MCF 10A (cell line): Measurements from ENCODE around the gene DYNLT4. TPM values are rescaled to one million over a fixed set of nuclear protein-coding genes. Genes with fewer than 3 reads are reported as not detected.

Source experiments
- BruUV-seq: library from RNA; stranded (reverse); fragments of 400-500 nt; replicated peaks from 2 replicates; lab custom pipeline; 2021; lab: Mats Ljungman, UMichigan
- CTCF ChIA-PET: fragments of 300-600 bp; sonication (Branson Sonifier 250); formaldehyde crosslinking; extraction: SDS; loops from one replicate; lab custom pipeline; 2021; ENCODE audit warnings: antibody characterized with exemption, inconsistent platforms; lab: Yijun Ruan, JAX
- POLR2A ChIA-PET: fragments of 300-600, 350-650 bp; sonication (Branson Sonifier 250); formaldehyde crosslinking; extraction: SDS; loops from one replicate; lab custom pipeline; 2020; ENCODE audit warnings: antibody characterized with exemption, inconsistent platforms; lab: Yijun Ruan, JAX
- DNase-seq: peaks from one replicate; pipeline ENCODE4 v3.0.0-alpha.2; 2018; ENCODE audit not compliant: unreplicated experiment
- H3K27ac Mint-ChIP-seq: one replicate; pipeline ENCODE4 v1.8.0; 2022; ENCODE audit warnings: mild to moderate bottlenecking, low read depth, mixed read lengths; ENCODE audit not compliant: unreplicated experiment
- H3K27me3 Mint-ChIP-seq: one replicate; pipeline ENCODE4 v1.8.0; 2022; ENCODE audit warnings: mixed read lengths; ENCODE audit not compliant: insufficient read depth, unreplicated experiment
- H3K36me3 Mint-ChIP-seq: one replicate; pipeline ENCODE4 v1.8.0; 2022; ENCODE audit warnings: mild to moderate bottlenecking, moderate library complexity, mixed read lengths; ENCODE audit not compliant: insufficient read depth, unreplicated experiment
- H3K4me1 Mint-ChIP-seq: one replicate; pipeline ENCODE4 v1.8.0; 2022; ENCODE audit warnings: mixed read lengths; ENCODE audit not compliant: insufficient read depth, unreplicated experiment
- H3K4me3 Mint-ChIP-seq: one replicate; pipeline ENCODE4 v1.8.0; 2022; ENCODE audit warnings: mild to moderate bottlenecking, moderate library complexity, mixed read lengths; ENCODE audit not compliant: unreplicated experiment
- H3K9me3 Mint-ChIP-seq: one replicate; pipeline ENCODE4 v1.8.0; 2022; ENCODE audit warnings: mixed read lengths; ENCODE audit not compliant: unreplicated experiment
- CTCF ChIP-seq: fragments of 200-600 bp; IDR thresholded peaks from one replicate; pipeline ENCODE4 v1.8.0; 2022; ENCODE audit warnings: antibody characterized with exemption, mild to moderate bottlenecking; ENCODE audit not compliant: unreplicated experiment
- intact Hi-C: fragments of 100-400 bp; cut with micrococcal nuclease; formaldehyde crosslinking; loops from 2 replicates; pipeline ENCODE4 v1.14.1; 2022
- total RNA-seq: library from RNA; stranded (reverse); gene quantifications from 2 replicates; pipeline ENCODE4 v1.2.3, GENCODE V29; 2022

The DYNLT4 gene
- total RNA-seq, 1 experiment from 2014 or later = not detected

GRCh38 chr1:44853201-44853600 is 46.0 kb upstream of the DYNLT4 start:
- no peak for TF ChIP-seq CTCF
- ChIA-PET POLR2A (interaction anchor here (0.7 to 1.2 kb wide), 2 partner anchors 9 to 226 kb away, joined by 3 to 4 read pairs; no protein-coding TSS in a partner anchor), CTCF (interaction anchor here (0.6 to 1.4 kb wide), 3 partner anchors 17 to 1565 kb away, joined by 3 to 8 read pairs (median 3); no protein-coding TSS in a partner anchor)
- Mint-ChIP-seq H3K4me1 (no peaks in the 10 kb centered on the region), H3K9me3 (no peaks in the 10 kb centered on the region), H3K27ac (no peak overlapping the region), H3K27me3 (no peaks in the 10 kb centered on the region), H3K4me3 (no peak overlapping the region), H3K36me3 (peaks cover 34% of the 10 kb centered on the region)
- DNase-seq = no peak
- no TSS peak for BruUV-seq
- intact Hi-C loops = no loop called here

GRCh38 chr1:44851308-44851707 is 44.2 kb upstream of the DYNLT4 start:
- H3K4me3 Mint-ChIP-seq = no peak overlapping the region
- CTCF ChIA-PET = no interaction called here
- intact Hi-C loops = no loop called here
- no peaks in the 10 kb centered on the region for H3K27me3 Mint-ChIP-seq
- no TSS peak for BruUV-seq
- H3K9me3 Mint-ChIP-seq = no peaks in the 10 kb centered on the region
- DNase-seq = no peak
- peaks cover 24% of the 10 kb centered on the region for H3K36me3 Mint-ChIP-seq
- TF ChIP-seq CTCF = no peak
- no peaks in the 10 kb centered on the region for H3K4me1 Mint-ChIP-seq
- POLR2A ChIA-PET = interaction anchor here (0.6 kb wide), 1 partner anchor 19 kb away, joined by 3 read pairs; no protein-coding TSS in a partner anchor
- H3K27ac Mint-ChIP-seq = no peak overlapping the region

GRCh38 chr1:44849575-44850132 is 42.5 kb upstream of the DYNLT4 start:
- POLR2A ChIA-PET = no interaction called here
- CTCF ChIA-PET = no interaction called here
- BruUV-seq = no TSS peak
- no peaks in the 10 kb centered on the region for H3K9me3 Mint-ChIP-seq
- TF ChIP-seq CTCF = no peak
- no peak overlapping the region for H3K27ac Mint-ChIP-seq
- no peaks in the 10 kb centered on the region for H3K4me1 Mint-ChIP-seq
- H3K4me3 Mint-ChIP-seq = no peak overlapping the region
- no peak for DNase-seq
- intact Hi-C loops = no loop called here
- no peaks in the 10 kb centered on the region for H3K27me3 Mint-ChIP-seq
- peaks cover 18% of the 10 kb centered on the region for H3K36me3 Mint-ChIP-seq

GRCh38 chr1:44848456-44849181 is 41.5 kb upstream of the DYNLT4 start:
- Mint-ChIP-seq H3K27ac (no peak overlapping the region), H3K36me3 (peaks cover 13% of the 10 kb centered on the region), H3K9me3 (no peaks in the 10 kb centered on the region), H3K4me1 (no peaks in the 10 kb centered on the region), H3K4me3 (no peak overlapping the region), H3K27me3 (no peaks in the 10 kb centered on the region)
- BruUV-seq = no TSS peak
- CTCF ChIA-PET = interaction anchor here (0.9 to 1.0 kb wide), 2 partner anchors 12 to 20 kb away, joined by 3 read pairs; no protein-coding TSS in a partner anchor
- TF ChIP-seq CTCF = no peak
- POLR2A ChIA-PET = interaction anchor here (0.5 to 1.1 kb wide), 2 partner anchors 30 to 174 kb away, joined by 4 to 5 read pairs; partner anchors contain the start of genes ARMH1 and TMEM53
- no peak for DNase-seq
- intact Hi-C loops = no loop called here
